Stimulated activated CD8-positive, alpha-beta memory T cell treated with anti-CD3 and anti-CD28 coated beads, Interleukin-15, amount 100 ng/mL, for 4 hours (primary cell): ENCODE measurements around the gene IFT88.
"Not testable (repeated sequence)": the region's sequence is repeated elsewhere in the genome, so short reads cannot be mapped to it uniquely, and the experiment has no call there.

Source experiments
- DNase-seq, 2 donors: peaks; one replicate each; pipeline ENCODE4 v3.0.0-alpha.2; 2020; ENCODE audit warnings: low read depth in 2 of 2

The IFT88 gene

GRCh38 chr13:20636079-20636478, 69.1 kb downstream of the IFT88 start:
- DNase-seq: no peak

GRCh38 chr13:20637811-20638210, 70.9 kb downstream of the IFT88 start:
- no peak for DNase-seq

- no peak for DNase-seq
Observed at GRCh38 chr13:20647758-20648157, 80.8 kb downstream of the IFT88 start.

GRCh38 chr13:20652946-20653345, 86.0 kb downstream of the IFT88 start:
- DNase-seq: no peak

GRCh38 chr13:20654156-20654555, 87.2 kb downstream of the IFT88 start:
- no peak for DNase-seq

GRCh38 chr13:20658451-20659040, 91.6 kb downstream of the IFT88 start:
- no peak for DNase-seq

- DNase-seq: no peak
Observed at GRCh38 chr13:20664351-20664750, 97.4 kb downstream of the IFT88 start.

- no peak for DNase-seq
Observed at GRCh38 chr13:20666948-20667347, 100.0 kb downstream of the IFT88 start.

GRCh38 chr13:20667857-20668437, 101.0 kb downstream of the IFT88 start:
- DNase-seq: no peak

- DNase-seq: no peak
Observed at GRCh38 chr13:20669162-20669561, 102.2 kb downstream of the IFT88 start.

- DNase-seq: no peak
Observed at GRCh38 chr13:20671789-20672188, 104.8 kb downstream of the IFT88 start.

- DNase-seq: no peak
Observed at GRCh38 chr13:20672772-20673171, 105.8 kb downstream of the IFT88 start.

- no peak for DNase-seq
Observed at GRCh38 chr13:20673715-20674114, 106.8 kb downstream of the IFT88 start.

- no peak for DNase-seq
Observed at GRCh38 chr13:20676213-20676612, 109.3 kb downstream of the IFT88 start.

GRCh38 chr13:20678606-20679005, 111.6 kb downstream of the IFT88 start:
- DNase-seq: not testable (repeated sequence)

GRCh38 chr13:20679879-20680278, 112.9 kb downstream of the IFT88 start:
- no peak for DNase-seq

- DNase-seq: no peak
Observed at GRCh38 chr13:20680416-20681080, 113.6 kb downstream of the IFT88 start.

GRCh38 chr13:20681481-20681880, 114.5 kb downstream of the IFT88 start:
- not testable (repeated sequence) for DNase-seq

- DNase-seq: no peak
Observed at GRCh38 chr13:20682061-20682460, 115.1 kb downstream of the IFT88 start.

- DNase-seq: no peak
Observed at GRCh38 chr13:20684041-20684440, 117.1 kb downstream of the IFT88 start.

- no peak for DNase-seq
Observed at GRCh38 chr13:20684546-20684945, 117.6 kb downstream of the IFT88 start.

GRCh38 chr13:20685092-20685491, 118.1 kb downstream of the IFT88 start:
- DNase-seq: no peak

- no peak for DNase-seq
Observed at GRCh38 chr13:20686167-20686566, 119.2 kb downstream of the IFT88 start.
